GM10847 (cell line): ENCODE measurements around the gene CRLF2.

Source experiments
- POLR2A ChIP-seq: IDR thresholded peaks from 2 replicates; pipeline ENCODE4 v1.6.1; 2011; ENCODE audit not compliant: insufficient read length; ENCODE audit errors: extremely low read depth

CRLF2 gene

GRCh38 chrX:1212532-1212931, at the start of gene CRLF2:
TSS of gene CRLF2 (minus strand) at chrX:1212649. CDS start at chrX:1212634, 15 bp downstream.
- TF ChIP-seq POLR2A = no peak

- no peak for TF ChIP-seq POLR2A
Measured at GRCh38 chrX:1261285-1261684, 48.8 kb upstream of the CRLF2 start.

- TF ChIP-seq POLR2A = no peak
Measured at GRCh38 chrX:1252861-1253260, 40.4 kb upstream of the CRLF2 start.

GRCh38 chrX:1249101-1249887, 36.8 kb upstream of the CRLF2 start:
- TF ChIP-seq POLR2A = no peak

- no peak for TF ChIP-seq POLR2A
Measured at GRCh38 chrX:1248331-1249061, 36.0 kb upstream of the CRLF2 start.

DNA sequence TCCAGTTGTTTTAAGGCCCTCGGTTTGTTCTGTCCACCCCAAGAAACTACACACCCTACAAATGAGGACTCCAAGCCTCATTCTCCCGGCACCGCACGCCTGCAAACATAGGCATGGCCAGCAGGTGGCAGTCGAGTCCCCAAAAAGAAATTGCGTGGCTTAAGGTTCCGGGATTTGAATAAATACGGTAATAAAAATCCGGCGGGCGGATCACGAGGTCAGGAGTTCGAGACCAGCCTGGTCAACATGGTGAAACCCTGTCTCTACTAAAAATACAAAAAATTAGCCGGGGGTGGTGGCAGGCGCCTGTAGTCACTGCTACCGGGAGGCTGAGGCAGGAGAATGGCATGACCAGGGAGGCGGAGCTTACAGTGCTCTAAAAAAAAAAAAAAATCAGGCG, 34.4 kb upstream of the CRLF2 start:
- no peak for TF ChIP-seq POLR2A

DNA sequence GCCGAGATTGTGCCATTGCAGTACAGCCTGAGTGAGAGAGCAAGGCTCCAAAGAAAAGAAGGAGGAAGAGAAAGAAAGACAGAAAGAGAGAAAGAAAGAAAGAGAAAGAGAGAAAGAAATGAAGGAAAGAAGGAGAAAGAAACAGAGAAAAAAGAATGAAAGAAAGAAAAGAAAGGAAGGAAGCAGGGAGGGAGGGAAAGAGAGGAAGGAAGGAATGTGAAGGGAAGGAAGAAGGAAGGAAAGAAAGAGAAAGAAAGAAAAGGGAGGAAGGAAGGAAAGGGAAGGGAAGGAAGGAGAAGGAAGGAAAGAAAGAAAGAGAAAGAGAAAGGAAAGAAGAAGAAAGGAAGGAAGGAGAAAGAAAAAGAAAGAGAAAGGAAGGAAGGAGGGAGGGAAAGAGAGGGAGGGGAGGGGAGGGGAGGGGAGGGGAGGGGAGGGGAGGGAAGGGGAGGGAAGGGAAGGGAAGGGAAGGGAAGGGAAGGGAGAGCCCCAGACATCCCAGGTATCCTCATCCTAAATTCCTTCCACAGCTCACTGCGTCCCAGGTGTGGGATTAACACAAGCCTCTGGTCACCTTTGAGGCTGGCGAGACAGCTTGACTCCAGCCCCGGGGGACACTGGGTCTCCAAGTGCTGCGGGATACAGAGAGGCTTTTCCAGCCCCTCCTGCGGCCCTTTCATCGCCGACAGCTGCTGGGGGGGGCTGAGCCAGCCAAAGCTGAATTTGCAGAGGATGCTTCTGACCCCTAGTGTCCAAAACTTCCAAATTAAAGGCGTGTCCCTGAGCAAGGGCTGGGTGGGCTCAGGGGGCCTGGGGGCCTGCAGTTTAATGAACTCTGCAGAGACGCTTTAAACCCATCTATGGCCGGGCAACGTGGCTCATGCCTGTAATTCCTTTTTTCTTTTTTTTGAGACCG, 32.0 kb upstream of the CRLF2 start:
- no peak for TF ChIP-seq POLR2A

- no peak for TF ChIP-seq POLR2A
Measured at GRCh38 chrX:1242891-1243402, 30.5 kb upstream of the CRLF2 start.

- TF ChIP-seq POLR2A = no peak
Measured at GRCh38 chrX:1239681-1240142, 27.3 kb upstream of the CRLF2 start.

DNA sequence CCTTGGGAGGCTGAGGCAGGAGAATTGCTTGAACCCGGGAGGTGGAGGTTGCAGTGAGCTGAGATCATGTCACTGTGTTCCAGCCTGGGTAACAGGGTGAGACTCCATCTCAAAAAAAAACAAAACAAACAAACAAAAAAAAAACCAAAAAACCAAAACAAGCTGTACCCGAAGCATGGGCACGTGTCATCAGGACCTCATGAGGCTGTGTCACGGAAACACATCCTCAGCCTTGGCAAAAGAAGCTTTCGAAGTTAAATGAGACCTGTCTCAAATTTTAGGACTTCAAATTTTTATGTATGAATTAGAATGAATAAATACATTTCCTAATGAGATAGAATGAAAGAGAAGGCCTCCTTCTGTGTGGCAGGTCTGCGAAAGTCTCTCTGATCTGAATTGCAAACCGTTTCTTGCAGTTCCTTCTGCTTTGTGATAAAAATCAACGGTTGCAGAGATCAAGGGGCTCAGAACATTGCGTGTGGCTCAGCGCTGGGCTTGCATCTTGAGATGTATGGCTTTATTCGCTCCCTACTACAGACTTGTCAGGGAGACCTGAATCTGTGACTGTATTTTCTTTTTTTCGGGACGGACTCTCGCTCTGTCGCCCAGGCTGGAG, 19.5 kb upstream of the CRLF2 start:
- no peak for TF ChIP-seq POLR2A

- TF ChIP-seq POLR2A = no peak
Measured at GRCh38 chrX:1226249-1226648, 13.8 kb upstream of the CRLF2 start.

DNA sequence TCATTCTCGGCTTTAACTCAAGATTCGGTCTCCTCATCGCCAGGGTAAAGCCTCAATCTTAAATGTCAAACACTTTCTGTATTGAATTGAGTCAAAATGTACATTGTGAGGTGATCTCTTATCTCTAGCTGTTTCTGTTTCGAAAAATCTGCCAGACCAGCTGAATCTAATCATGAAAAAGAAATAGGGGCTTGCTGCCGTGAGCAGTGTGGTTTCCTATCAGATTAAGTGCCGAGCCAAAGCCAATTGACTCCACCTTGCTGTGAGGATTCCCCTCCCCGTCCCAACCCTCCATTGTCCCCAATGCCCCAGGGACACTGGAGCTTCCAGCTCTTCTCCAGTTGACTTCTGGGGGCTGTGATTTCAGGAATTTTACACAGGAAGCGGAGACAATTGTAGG, 12.5 kb upstream of the CRLF2 start:
- no peak for TF ChIP-seq POLR2A

- no peak for TF ChIP-seq POLR2A
Measured at GRCh38 chrX:1223242-1223600, 10.8 kb upstream of the CRLF2 start.

DNA sequence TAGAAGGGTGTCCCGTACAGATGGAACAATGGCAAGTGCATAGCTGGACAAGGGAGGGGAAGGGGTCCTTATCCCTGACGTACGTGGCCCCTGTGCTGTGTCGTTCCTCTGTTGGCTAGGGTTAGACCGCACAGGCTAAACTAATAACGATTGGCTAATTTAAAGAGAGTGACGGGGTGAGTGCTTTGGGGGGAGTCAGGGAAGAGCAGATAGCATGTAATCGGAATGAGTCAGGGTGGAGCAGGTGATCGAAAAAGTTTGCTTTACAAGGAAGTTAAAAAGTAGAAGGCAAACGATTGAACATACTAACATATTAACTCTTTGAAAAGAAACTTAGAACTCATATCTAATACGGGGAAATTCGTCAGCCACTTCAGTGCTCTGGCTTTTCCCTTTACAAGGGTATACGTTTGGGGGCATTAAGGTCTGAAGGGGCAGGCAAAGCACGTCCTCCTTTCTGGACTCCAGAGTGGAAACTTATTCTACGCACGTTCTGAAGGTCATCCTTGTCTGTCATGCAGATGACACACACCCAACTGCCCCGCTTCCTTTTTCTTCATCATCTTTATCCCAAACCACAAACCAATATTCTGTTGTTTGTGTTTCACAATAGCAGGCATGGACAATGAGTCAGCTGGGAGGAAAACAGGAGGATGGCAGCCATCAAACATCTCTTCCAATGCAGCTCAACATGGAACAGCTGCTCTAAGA, 10.2 kb upstream of the CRLF2 start:
- TF ChIP-seq POLR2A = no peak
